TTC549 (cell line): ENCODE data around the gene FLNA.
"Not testable (repeated sequence)": the region's sequence is repeated elsewhere in the genome, so short reads cannot be mapped to it uniquely, and the experiment has no call there.

Experiments used
- FAIRE-seq: peaks from 2 replicates; lab custom pipeline; 2012; peaks lifted over from hg19 to GRCh38; lab: Jason Lieb, UNC

FLNA gene

DNA sequence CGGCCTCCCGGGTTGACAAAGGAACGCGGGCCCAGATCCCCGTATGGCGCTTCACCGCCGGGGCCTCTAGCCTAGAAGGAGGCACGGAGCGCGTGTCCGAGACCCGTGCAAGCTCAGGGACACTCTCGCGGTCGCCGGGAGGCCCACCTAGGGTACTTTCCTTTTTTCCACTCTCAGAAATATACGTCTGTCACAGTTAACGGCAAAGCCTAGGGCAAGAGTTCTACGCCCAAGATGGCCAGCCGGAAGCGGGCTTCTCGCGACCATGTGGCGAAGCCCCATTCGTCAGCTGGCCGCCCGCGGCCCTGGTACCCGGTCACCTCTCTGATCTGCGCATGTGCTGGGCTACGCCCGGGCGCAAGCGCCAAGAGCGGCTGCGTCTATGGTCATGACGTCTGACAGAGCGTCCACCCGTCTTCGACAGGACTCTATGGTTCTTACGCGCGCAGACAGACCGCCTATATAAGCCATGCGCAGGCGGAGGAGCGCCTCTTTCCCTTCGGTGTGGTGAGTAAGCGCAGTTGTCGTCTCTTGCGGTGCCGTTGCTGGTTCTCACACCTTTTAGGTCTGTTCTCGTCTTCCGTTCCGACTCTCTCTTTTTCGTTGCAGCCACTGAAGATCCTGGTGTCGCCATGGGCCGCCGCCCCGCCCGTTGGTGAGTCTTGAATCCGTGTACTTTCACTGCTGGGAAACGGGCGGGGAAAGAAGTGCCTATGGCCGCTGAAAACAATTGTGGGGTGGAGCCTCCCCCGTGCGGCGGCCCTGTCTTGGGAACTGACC, 23.6 kb upstream of the FLNA start, which contains the start of gene RPL10:
RPL10 (plus strand) TSS at position 490 of the 780 bp plus-strand sequence; CDS start at position 633, 143 bp downstream.
- FAIRE-seq = peak; percentile 37

DNA sequence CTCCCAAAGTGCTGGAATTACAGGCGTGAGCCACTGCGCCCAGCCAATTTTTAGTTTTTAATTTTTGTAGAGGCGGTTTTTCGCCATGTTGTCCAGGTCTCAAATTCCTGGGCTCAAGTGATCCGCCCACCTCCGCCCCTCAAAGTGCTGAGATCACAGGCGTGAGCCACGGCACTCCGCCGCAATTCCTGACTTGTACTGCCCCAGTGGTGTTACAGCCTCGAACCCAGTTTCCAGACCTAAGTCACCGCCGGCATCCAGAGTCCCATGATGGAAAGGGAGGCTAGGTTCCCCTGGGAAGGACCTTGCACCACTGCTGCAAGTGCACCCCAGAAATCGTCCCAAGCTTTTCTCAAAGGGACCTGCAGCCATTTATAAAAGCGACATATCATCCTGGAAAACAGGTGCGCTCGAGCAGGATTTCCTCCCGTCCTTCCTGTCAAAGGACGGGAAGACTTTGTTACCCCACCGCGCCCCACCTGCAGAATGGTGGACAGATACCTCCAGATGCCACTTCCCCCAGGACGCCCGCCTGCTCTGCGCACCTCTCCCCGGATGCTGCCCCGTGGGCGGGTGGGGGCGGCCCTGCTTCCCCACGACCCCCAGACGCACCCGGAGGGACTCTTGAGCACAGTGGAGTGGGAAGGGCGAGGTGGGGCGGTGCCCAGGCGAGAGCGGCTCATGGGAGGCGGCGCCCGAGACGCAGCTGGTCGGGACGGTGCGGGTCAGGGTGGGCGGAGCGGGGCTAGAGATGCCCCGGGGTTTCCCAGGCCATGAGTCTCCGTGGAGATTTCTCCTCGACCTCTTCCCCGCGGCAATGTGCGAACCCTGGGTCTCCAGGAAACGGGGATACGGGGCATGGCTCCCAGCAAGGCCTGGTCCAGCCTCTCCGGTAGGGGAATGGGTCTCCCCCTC, 22.8 kb upstream of the FLNA start:
- no peak for FAIRE-seq

DNA sequence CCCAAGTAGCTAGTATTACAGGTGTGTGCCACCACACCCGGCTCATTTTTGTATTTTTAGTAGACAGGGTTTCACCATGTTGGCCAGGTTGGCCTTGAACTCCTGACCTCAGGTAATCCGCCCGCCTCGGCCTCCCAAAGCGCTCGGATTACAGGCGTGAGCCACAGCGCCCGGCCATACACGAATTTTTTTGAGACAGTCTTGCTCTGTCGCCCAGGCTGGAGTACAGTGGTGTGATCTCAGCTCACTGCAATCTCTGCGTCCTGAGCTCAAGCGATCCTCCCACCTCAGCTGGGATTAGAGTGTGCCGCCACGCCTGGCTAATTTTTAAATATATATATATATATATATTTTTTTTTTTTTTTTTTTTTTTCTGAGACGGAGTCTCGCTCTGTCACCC, 21.9 kb upstream of the FLNA start:
- not testable (repeated sequence) for FAIRE-seq

DNA sequence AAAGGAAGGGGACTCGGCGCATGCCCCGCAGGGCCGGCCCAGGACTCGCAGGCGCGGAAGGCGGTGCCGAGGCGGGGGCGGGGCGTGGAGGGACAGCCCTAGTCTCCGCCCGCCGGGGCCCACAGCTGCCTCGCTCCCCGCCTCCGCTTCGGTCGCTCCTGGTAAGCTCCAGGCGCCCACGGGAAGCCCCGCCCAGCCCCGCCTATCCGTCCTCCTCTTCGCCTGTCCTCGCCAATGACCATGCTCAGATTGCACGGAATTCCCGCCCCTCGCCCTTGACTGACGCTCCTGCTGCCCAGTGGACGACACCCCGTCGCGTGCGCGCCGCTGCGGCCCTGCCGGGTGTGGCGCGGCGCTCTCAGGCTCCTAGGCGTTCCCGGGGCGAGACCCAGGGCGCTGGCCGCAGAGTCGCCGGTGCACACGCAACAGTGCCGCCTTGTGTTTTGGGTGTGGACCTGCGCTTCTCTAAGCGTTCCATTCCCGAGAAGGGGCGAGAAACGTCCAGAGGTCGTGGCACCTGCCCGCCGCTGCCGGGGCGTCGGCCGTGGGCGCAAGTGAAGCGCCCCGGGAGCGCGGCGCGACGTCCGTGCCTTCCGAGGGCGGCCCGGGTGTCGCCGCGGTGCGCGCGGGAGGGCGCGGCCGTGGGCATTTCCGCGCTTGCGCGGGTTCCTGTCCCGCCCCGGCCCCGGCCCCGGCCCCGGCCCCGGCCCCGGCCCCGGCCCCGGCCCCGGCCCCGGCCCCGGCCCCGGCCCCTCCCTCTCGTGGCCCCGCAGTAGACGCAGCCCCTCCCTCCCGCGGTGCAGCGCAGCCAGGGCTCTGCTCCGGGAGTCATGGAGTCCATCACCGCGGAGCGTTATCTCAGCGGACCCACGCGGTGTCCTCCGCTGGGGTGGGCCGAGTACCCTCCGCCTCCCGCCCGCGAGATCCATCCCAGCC, 15.6 kb upstream of the FLNA start:
- peak; percentile 79 for FAIRE-seq

DNA sequence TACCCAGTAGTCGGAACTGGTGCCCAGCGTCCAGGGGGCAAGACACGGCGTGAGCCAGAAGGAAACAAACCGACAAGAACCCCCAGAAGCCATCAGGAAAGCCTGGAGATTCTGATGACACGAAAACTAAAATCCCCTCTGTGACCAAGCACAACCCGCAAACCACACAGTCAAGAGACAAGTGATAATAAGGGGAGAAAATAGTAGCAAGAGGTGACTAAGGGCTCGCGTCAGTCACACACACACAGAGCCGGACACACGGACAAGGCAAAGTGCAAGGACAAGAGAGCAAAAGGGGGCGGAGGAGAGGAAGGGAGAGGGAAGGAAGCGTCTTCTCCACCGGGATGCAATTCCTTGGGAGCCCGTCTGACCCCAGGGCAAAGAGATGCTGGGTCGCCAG, 14.2 kb upstream of the FLNA start:
- not testable (repeated sequence) for FAIRE-seq

DNA sequence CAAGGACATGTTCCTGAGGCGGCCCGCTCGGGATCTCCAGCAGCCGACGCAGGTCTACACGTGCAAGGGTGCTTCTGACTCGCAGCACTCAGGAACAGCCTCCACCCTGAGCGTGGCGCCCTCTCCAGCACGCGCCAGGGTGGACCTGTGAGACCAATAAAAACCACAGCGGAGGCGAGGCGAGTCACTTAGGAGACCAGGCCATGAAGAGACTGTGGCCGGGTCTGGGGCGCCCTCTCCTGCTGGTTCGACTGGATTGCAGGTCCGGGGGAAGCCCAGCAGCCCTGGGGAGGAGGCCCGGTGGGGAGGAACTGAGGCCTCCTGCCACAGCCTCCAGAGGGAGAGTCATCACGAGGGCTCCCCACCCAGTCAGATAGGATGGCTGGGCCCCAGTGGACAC, 13.7 kb upstream of the FLNA start:
- FAIRE-seq = peak; percentile 78

DNA sequence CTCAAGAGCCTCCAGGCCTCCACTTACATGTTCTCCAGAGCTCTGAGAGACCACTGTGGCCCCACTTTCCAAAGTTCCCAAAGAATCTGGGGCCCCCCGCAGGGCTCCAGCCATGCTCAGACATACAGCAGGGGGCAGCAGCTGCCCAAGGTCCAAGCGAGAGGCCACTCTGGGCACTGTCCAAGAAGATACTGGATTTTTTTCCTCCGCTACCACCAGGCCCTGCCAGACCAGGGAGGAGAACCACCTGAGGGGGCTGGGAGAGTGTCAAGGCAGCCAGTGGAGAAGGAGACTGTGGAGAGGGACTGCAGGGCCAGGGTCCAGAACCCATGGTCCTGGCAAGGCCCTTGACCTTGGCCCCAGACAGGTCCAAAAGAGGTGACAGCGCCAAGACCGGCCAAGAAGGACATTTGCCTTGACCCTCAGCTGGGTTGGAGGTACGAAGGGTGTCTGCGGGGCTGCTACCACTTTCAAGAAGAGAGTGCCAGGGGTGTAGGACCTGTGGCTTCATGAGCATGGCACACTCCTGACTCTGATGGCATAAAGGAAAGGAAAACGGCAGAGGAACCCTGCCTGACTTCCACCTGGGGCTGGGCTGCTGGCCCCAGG, 10.0 kb upstream of the FLNA start:
- no peak for FAIRE-seq

DNA sequence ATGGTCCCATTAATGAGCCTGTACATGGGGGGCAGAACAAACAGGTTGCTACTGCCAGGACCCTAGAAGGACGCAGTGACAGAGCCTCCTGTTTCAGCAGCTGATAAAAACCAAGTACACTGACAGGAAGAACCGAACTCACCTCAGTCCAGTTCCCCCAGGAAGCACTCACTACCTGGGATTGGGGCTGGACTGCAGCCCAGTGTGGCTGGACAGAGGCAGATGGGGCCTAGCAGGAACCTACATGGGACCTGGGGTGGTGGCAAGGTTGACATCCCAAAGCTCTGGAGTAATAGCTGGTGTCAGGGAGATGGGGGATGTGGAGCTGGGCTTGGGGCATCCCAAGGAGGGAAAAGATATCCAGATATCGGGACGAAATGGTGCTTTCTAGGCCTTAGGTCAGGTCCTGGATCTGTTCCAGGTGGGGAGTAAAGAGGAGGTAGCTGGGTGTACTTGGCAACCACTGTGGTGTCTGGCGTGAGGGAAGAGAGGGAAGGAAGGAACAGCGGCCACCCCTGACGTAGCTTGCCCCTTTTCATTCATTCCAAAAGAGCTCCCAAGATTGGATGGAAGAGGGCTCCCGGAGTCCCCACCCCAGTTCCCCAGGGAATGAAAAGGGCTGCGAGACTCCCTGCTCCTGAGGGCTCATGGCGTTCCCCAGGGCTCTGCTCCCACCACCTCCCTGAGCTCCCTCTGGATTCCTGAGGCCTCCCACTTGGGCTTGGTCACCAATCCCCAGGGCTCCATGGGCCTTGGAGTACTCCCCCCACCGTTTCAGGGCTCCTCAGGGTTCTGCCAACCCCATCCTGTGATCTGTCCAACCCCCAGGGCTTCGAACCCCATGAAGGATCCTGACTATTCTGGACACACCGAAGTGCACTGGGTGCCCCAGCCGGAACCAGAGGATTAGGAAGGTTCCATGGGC, 9.2 kb upstream of the FLNA start:
- FAIRE-seq = no peak

DNA sequence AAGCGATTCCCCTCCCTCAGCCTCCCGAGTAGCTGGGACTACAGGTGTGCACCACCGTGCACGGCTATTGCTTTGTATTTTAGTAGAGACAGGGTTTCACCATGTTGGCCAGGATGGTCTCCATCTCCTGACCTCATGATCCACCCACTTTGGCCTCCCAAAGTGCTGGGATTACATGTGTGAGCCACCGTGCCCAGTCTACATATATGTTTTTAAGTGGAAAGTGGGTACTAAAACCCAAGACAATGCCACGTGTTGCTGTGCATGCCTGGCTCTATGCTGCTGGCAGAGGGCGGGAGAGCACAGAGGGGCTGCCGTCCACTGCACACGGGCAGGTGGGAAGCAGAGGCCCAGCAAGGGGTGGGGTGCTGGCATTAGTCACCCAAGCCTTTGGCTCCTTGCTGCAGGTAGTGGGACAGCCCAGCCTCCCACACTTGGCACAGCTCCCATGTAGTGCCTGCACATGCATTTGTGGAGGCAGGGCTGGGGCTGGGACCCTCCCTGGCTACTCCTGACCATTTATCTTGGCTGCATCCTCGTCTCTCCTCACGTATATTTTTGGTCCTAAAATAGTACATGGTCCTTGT, 8.1 kb upstream of the FLNA start:
- FAIRE-seq = no peak

DNA sequence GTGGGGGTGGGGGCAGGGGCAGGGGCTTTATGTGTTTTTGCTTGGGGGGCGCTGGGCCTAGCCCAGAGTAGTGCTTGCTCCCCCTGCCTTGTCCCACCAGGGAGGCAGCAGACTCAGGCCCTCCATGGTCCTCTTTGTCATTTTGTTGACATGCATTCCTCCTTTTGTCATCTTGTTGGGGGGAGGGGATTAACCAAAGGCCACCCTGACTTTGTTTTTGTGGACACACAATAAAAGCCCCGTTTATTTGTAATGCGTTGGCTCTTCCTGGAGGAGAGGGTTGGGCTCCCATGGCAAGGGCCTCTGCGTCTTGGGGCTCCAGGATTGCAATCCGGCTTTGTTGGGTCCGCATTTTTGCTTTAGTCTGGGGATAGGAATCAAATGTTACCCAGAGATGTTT, 6.8 kb upstream of the FLNA start:
- FAIRE-seq = no peak

DNA sequence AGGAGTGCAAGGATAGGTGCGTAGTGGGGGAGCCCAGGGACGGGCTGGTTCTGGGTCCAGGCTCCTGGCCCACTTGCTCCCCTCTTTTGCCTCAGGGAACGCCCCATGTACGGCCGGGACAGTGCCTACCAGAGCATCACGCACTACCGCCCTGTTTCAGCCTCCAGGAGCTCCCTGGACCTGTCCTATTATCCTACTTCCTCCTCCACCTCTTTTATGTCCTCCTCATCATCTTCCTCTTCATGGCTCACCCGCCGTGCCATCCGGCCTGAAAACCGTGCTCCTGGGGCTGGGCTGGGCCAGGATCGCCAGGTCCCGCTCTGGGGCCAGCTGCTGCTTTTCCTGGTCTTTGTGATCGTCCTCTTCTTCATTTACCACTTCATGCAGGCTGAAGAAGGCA, 6.4 kb upstream of the FLNA start:
- no peak for FAIRE-seq

DNA sequence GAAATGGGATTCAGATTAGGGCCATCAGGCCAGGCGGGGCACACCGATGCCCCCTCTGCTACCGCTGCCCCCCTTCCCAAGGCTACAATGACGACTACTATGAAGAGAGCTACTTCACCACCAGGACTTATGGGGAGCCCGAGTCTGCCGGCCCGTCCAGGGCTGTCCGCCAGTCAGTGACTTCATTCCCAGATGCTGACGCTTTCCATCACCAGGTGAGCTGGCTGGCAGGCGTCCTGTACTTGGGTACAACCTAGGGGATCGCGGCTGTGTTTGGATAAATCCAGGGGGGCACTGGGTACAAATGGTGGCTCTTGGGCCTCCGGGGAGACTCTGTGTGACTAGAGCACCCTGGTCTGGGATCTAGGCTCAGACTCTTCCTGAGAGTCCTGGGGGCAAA, 5.7 kb upstream of the FLNA start:
- no peak for FAIRE-seq

DNA sequence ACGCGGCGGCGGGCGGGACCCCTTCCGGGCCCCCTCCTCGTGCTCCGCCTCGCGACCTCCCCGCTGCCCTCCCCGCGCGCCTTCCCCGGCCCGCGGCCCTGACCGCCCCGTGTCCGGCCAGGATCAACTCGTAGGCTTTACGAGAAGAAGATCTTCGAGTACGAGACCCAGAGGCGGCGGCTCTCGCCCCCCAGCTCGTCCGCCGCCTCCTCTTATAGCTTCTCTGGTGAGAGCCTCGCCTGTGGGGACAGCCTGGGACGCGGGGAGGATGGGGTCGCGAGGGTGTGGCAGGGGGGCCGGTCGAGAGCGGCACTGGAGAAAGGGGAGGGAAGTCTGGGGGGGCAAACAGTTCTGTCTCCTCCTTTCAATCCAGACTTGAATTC, 5.1 kb upstream of the FLNA start:
- FAIRE-seq = no peak

DNA sequence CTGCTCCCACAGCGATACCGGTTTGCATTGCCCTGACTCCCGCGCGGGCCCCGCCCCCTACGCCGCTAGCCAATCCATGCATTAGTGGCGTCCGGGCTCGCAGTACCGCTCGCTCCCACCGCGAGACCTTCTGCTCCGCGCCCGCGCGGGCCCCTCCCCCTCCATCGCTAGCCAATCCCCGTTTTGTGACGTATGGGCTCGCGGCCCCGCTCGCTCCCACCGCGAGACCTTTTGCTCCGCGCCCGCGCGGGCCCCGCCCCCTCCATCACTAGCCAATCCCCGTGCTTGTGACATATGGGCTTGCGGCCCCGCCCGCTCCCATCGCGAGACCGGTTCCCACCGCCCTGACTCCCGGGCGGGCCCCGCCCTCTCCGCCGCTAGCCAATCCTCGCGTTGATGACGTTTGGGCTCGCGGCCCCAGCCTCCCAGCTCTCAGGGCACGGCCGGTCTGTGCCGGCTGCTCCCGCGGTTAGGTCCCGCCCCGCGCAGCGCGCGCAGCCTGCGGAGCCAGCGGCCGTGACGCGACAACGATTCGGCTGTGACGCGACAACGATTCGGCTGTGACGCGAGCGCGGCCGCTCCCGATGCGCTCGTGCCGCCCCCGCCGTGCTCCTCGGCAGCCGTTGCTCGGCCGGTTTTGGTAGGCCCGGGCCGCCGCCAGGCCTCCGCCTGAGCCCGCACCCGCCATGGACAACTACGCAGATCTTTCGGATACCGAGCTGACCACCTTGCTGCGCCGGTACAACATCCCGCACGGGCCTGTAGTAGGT, 4.5 kb upstream of the FLNA start, which contains the start of gene EMD:
EMD (plus strand) TSS at position 497 of the 770 bp plus-strand sequence; CDS start at position 687, 190 bp downstream.
- FAIRE-seq = peak; percentile 85

DNA sequence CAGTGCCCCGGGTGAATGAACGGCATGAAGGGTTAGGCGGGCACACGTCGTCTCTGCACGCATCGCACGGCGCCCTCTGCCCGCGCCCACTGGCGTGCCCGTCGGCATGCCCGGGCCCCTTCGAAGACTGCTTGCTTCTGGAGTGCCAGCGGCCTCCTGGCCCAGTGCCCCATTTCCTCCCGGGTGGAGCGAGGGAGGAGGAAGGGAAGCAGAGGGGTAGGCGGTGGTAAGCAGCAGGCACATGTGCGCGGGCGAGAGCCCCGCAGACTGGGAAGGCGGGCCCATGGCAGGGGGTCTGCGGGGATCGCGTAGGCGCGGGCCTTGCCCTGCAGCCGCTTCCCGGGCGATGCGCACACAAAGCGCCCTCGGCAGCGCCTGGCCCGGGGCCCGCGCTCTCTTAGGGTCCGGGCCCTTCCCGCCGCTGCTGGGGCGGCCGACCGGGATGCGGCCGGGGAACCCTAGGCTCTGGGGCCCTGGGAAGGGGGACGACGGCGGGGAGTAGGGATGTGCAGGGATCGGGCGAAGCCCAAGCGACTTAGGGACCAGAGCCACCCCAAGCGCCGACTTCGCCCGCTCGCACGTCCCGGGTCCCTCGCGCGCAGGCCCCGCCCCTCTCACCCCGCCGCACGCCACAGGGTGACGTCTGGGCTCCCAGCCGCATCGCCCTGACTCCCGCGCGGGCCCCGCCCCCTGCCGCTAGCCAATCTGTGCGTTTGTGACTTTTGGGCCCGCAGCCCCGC, 3.8 kb upstream of the FLNA start:
- no peak for FAIRE-seq

DNA sequence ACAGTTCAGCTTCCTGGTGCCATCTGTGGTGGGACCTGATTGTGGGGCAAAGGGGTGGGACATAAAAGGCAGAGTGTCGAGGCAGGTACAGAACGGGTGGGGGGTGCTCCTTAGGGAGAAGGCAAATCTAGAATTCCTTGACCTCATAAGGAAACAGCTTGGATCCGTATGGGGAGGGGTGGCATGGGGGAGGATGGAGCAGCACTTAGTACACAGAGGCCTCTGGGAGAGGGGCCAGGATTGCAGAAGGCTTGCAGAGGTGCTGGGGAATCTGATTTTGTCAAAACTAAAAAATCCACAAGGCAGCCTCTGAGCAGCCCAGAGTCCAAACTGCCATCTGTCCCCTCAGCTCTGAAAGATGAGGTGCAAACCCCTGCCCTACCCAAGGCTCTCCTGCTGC, 2.3 kb upstream of the FLNA start:
- no peak for FAIRE-seq

DNA sequence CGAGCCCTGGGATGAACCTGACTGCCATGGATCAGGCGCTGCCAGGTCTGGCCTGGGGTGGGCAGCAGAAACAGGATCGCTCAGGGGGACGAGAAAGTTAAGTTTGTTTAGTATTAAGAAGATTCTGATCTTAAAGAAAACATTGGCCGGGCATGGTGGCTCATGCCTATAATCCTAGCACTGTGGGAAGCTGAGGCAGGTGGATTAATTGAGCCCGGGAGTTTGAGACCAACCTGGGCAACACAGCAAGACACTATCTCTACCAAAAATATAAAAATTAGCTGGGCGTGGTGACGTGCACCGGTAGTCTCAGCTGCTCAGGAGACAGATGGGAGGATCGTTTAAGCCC, 696 bp upstream of the FLNA start:
- no peak for FAIRE-seq
